HepG2 (cell line): ENCODE data around the gene AGFG1. TPM values are rescaled to one million over a fixed set of nuclear protein-coding genes. Genes with fewer than 3 reads are reported as not detected.

Experiments
- ASH2L ChIP-seq: fragments of 300-600, 200-600 bp; sonication (generic); IDR thresholded peaks from 2 replicates; pipeline ENCODE4 v1.7.0; 2017; ENCODE audit warnings: low read depth, mild to moderate bottlenecking, moderate library complexity, mixed read lengths, low read length; ENCODE audit not compliant: insufficient read length
- CBFB ChIP-seq: sonication (generic); formaldehyde crosslinking; IDR thresholded peaks from 2 replicates; pipeline ENCODE4 v1.4.0; 2020; ENCODE audit warnings: missing genetic modification reagents
- CCDC6 ChIP-seq: sonication (generic); formaldehyde crosslinking; IDR thresholded peaks from 2 replicates; pipeline ENCODE4 v1.8.1; 2022; ENCODE audit warnings: mild to moderate bottlenecking, missing genetic modification reagents, moderate library complexity
- EZH2 ChIP-seq: conservative IDR thresholded peaks from 2 replicates; pipeline ENCODE4 v1.6.1; 2012; ENCODE audit warnings: mild to moderate bottlenecking, low read depth, low read length, moderate library complexity
- JARID2 ChIP-seq: sonication (generic); formaldehyde crosslinking; IDR thresholded peaks from 2 replicates; pipeline ENCODE4 v1.8.1; 2023; ENCODE audit warnings: missing genetic modification reagents, inconsistent platforms; ENCODE audit not compliant: insufficient replicate concordance
- MAZ ChIP-seq, 2 experiments: sonication (generic) in 1 of 2; formaldehyde crosslinking in 1 of 2; IDR thresholded peaks; 2 replicates each; pipeline versions ENCODE4 v1.5.0 to v1.6.1; 2012 to 2020; ENCODE audit warnings: low read depth in 2 of 2, mild to moderate bottlenecking in 2 of 2, borderline replicate concordance in 1 of 2, improper control_type of control experiment in 1 of 2, low read length in 1 of 2, missing genetic modification reagents in 1 of 2, moderate library complexity in 1 of 2
- MEF2D ChIP-seq: sonication (generic); formaldehyde crosslinking; IDR thresholded peaks from 2 replicates; pipeline ENCODE4 v1.5.1; 2020; ENCODE audit warnings: mild to moderate bottlenecking, missing genetic modification reagents
- MYNN ChIP-seq: sonication (generic); formaldehyde crosslinking; IDR thresholded peaks from 2 replicates; pipeline ENCODE4 v1.4.0; 2020; ENCODE audit warnings: mild to moderate bottlenecking, low read depth, missing genetic modification reagents
- PHF8 ChIP-seq: sonication (generic); formaldehyde crosslinking; IDR thresholded peaks from 2 replicates; pipeline ENCODE4 v1.5.0; 2020; ENCODE audit warnings: missing genetic modification reagents
- RORA ChIP-seq: sonication (generic); formaldehyde crosslinking; IDR thresholded peaks from 2 replicates; pipeline ENCODE4 v1.5.0; 2020; ENCODE audit warnings: mild to moderate bottlenecking, missing genetic modification reagents, moderate library complexity
- RXRA ChIP-seq: sonication (generic); formaldehyde crosslinking; IDR thresholded peaks from 2 replicates; pipeline ENCODE4 v1.5.1; 2020; ENCODE audit warnings: missing genetic modification reagents
- SRY ChIP-seq: sonication (generic); formaldehyde crosslinking; IDR thresholded peaks from 2 replicates; pipeline ENCODE4 v1.8.0; 2022; ENCODE audit warnings: mild to moderate bottlenecking, missing genetic modification reagents
- STAT5B ChIP-seq: sonication (generic); formaldehyde crosslinking; IDR thresholded peaks from 2 replicates; pipeline ENCODE4 v1.4.0; 2020; ENCODE audit warnings: missing genetic modification reagents
- ZBTB20 ChIP-seq: sonication (generic); formaldehyde crosslinking; IDR thresholded peaks from 2 replicates; pipeline ENCODE4 v1.8.1; 2023; ENCODE audit warnings: missing genetic modification reagents, low read depth, mild to moderate bottlenecking, borderline replicate concordance
- ZNF230 ChIP-seq: sonication (generic); formaldehyde crosslinking; IDR thresholded peaks from 2 replicates; pipeline ENCODE4 v1.4.0; 2020; ENCODE audit warnings: mild to moderate bottlenecking, missing genetic modification reagents
- ZNF335 ChIP-seq: sonication (generic); formaldehyde crosslinking; IDR thresholded peaks from 2 replicates; pipeline ENCODE4 v1.4.0; 2020; ENCODE audit warnings: missing genetic modification reagents
- ZNF607 ChIP-seq: sonication (generic); formaldehyde crosslinking; IDR thresholded peaks from 2 replicates; pipeline ENCODE4 v1.5.1; 2020; ENCODE audit warnings: missing genetic modification reagents, mild to moderate bottlenecking, borderline replicate concordance
- ZNF7 ChIP-seq: IDR thresholded peaks from 2 replicates; pipeline ENCODE4 v1.6.1; 2016; ENCODE audit warnings: missing biosample characterization, missing genetic modification reagents
- ZNF703 ChIP-seq: sonication (generic); formaldehyde crosslinking; IDR thresholded peaks from 2 replicates; pipeline ENCODE4 v1.5.1; 2020; ENCODE audit warnings: missing genetic modification reagents, mild to moderate bottlenecking, moderate library complexity, borderline replicate concordance
- ZNF772 ChIP-seq: sonication (generic); formaldehyde crosslinking; IDR thresholded peaks from 2 replicates; pipeline ENCODE4 v1.5.0; 2020; ENCODE audit warnings: mild to moderate bottlenecking, missing genetic modification reagents
- polyA plus RNA-seq, 8 experiments: library from polyadenylated mRNA; depleted of rRNA in 3 of 8; stranded (reverse) in 7 of 8; unstranded in 1 of 8; fragments of >200 nt; fragmentation: Illumina TruSeq in 4 of 8; extraction: Trizol in 4 of 8; gene quantifications; 2 replicates each; pipeline versions ENCODE4 v1.2.1 to v1.2.3, GENCODE V29; 2011 to 2016; ENCODE audit warnings: low read depth in 4 of 8, missing spikeins in 1 of 8, mixed read lengths in 1 of 8; ENCODE audit not compliant: insufficient read depth in 1 of 8
- total RNA-seq, 5 experiments: library from RNA; depleted of rRNA; stranded (reverse); fragments of >200 nt; fragmentation: Illumina TruSeq; extraction: Trizol; gene quantifications; 2 replicates each; pipeline ENCODE4 v1.2.3, GENCODE V29; 2016; ENCODE audit warnings: low read depth in 1 of 5
- TF ChIP-seq, protein P1 (sequence below): IDR thresholded peaks from 2 replicates; pipeline ENCODE4 v1.6.1; 2016; ENCODE audit warnings: low read depth, control low read depth
- TF ChIP-seq, protein P2 (sequence below): sonication (generic); formaldehyde crosslinking; IDR thresholded peaks from 2 replicates; pipeline ENCODE4 v1.4.0; 2020; ENCODE audit warnings: missing genetic modification reagents, borderline replicate concordance
- TF ChIP-seq, protein P3 (sequence below): sonication (generic); formaldehyde crosslinking; IDR thresholded peaks from 2 replicates; pipeline ENCODE4 v1.8.1; 2023; ENCODE audit warnings: missing genetic modification reagents, mild to moderate bottlenecking, borderline replicate concordance
- TF ChIP-seq, protein P4 (sequence below): sonication (generic); formaldehyde crosslinking; IDR thresholded peaks from 2 replicates; pipeline ENCODE4 v1.5.0; 2020; ENCODE audit warnings: mild to moderate bottlenecking, missing genetic modification reagents

Gene AGFG1
- total and polyA plus RNA-seq, 2 of the 13 experiments (the other 11 are each of a cell fraction or from before 2014, with no cell fraction given): 145 to 168 TPM

DNA sequence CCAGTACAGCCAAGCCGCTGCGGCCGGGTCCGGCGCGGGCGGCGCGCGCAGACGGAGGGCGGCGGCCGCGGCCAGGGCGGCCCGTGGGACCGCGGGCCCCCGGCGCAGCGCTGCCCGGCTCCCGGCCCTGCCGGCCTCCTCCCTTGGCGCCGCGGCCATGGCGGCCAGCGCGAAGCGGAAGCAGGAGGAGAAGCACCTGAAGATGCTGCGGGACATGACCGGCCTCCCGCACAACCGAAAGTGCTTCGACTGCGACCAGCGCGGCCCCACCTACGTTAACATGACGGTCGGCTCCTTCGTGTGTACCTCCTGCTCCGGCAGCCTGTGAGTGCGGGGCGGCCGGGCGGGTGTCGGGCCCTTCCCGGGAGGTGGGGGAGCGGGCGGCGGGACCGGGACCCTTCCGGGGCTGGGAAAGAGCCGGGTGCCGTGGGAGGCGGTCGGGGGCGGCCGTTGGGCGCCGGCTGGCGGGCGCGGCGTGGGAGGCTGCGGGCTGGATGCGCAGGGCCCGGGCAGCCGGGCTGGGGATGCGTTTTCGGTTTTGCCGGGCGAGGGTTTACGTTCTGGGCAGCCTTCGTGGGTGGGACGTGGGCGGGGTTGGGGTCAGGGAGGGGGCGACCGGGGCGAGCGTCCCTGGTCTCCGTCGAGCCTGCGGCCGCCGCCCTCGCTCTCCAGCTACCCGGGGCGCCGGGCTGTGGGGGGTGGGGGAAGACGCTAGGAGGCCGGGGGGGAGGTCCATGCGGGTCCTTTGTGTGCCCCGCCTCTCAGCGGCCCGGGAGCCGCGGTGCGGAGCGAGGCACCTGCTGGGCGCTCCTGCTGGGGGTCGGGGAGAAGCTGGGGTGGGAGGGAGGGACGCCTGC lies 537 bp downstream of the AGFG1 start (continued):
- TF ChIP-seq, protein P1, sequence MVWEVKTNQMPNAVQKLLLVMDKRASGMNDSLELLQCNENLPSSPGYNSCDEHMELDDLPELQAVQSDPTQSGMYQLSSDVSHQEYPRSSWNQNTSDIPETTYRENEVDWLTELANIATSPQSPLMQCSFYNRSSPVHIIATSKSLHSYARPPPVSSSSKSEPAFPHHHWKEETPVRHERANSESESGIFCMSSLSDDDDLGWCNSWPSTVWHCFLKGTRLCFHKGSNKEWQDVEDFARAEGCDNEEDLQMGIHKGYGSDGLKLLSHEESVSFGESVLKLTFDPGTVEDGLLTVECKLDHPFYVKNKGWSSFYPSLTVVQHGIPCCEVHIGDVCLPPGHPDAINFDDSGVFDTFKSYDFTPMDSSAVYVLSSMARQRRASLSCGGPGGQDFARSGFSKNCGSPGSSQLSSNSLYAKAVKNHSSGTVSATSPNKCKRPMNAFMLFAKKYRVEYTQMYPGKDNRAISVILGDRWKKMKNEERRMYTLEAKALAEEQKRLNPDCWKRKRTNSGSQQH: no peak
- TF ChIP-seq, protein P2, sequence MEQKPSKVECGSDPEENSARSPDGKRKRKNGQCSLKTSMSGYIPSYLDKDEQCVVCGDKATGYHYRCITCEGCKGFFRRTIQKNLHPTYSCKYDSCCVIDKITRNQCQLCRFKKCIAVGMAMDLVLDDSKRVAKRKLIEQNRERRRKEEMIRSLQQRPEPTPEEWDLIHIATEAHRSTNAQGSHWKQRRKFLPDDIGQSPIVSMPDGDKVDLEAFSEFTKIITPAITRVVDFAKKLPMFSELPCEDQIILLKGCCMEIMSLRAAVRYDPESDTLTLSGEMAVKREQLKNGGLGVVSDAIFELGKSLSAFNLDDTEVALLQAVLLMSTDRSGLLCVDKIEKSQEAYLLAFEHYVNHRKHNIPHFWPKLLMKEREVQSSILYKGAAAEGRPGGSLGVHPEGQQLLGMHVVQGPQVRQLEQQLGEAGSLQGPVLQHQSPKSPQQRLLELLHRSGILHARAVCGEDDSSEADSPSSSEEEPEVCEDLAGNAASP: no peak; the same call in 1 of the 2 replicates
- no peak for TF ChIP-seq RORA
- TF ChIP-seq ZBTB20 (CRISPR knock-in tag): no peak
- no peak for TF ChIP-seq ZNF335 (CRISPR knock-in tag)
- no peak for TF ChIP-seq ZNF607 (CRISPR knock-in tag)
- TF ChIP-seq ZNF703 (CRISPR knock-in tag): no peak
- TF ChIP-seq PHF8 (CRISPR knock-in tag): peak; percentile 60
- no peak for TF ChIP-seq STAT5B (CRISPR knock-in tag)
- TF ChIP-seq RXRA: no peak
- no peak for TF ChIP-seq MEF2D
- TF ChIP-seq JARID2 (CRISPR knock-in tag): no peak
- no peak for TF ChIP-seq ZNF7 (CRISPR knock-in tag)
- TF ChIP-seq, protein P3, sequence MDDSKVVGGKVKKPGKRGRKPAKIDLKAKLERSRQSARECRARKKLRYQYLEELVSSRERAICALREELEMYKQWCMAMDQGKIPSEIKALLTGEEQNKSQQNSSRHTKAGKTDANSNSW: no peak
- no peak for TF ChIP-seq EZH2
- TF ChIP-seq MAZ (IDR thresholded peaks at IDR 0.05; ENCODE audit: borderline replicate concordance, low read depth, low read length): no peak
- no peak for TF ChIP-seq MAZ (CRISPR knock-in tag; IDR thresholded peaks at IDR 0.05; ENCODE audit: low read depth)
- TF ChIP-seq, protein P4, sequence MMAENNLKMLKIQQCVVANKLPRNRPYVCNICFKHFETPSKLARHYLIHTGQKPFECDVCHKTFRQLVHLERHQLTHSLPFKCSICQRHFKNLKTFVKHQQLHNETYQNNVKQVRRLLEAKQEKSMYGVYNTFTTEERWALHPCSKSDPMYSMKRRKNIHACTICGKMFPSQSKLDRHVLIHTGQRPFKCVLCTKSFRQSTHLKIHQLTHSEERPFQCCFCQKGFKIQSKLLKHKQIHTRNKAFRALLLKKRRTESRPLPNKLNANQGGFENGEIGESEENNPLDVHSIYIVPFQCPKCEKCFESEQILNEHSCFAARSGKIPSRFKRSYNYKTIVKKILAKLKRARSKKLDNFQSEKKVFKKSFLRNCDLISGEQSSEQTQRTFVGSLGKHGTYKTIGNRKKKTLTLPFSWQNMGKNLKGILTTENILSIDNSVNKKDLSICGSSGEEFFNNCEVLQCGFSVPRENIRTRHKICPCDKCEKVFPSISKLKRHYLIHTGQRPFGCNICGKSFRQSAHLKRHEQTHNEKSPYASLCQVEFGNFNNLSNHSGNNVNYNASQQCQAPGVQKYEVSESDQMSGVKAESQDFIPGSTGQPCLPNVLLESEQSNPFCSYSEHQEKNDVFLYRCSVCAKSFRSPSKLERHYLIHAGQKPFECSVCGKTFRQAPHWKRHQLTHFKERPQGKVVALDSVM: peak; percentile 30; the same call in 1 of the 2 replicates
- TF ChIP-seq CBFB (CRISPR knock-in tag): 0 out of 2 replicates have a peak, but pooled peaks have one; percentile 8
- no peak for TF ChIP-seq ZNF230
- 0 out of 2 replicates have a peak, but pooled peaks have one; percentile 6 for TF ChIP-seq SRY
- no peak for TF ChIP-seq CCDC6 (CRISPR knock-in tag)
- TF ChIP-seq MYNN (CRISPR knock-in tag): no peak
- TF ChIP-seq ZNF772 (CRISPR knock-in tag): no peak
- peak; percentile 91 for TF ChIP-seq ASH2L
